HG02642 (cell line): ENCODE data around the gene SLC2A10.

Source experiments
- ATAC-seq: cut with Tn5 transposase; IDR thresholded peaks from one replicate; pipeline ENCODE4 v1.9.1; 2021; ENCODE audit warnings: mild to moderate bottlenecking; ENCODE audit not compliant: unreplicated experiment, poor library complexity

Gene SLC2A10

DNA sequence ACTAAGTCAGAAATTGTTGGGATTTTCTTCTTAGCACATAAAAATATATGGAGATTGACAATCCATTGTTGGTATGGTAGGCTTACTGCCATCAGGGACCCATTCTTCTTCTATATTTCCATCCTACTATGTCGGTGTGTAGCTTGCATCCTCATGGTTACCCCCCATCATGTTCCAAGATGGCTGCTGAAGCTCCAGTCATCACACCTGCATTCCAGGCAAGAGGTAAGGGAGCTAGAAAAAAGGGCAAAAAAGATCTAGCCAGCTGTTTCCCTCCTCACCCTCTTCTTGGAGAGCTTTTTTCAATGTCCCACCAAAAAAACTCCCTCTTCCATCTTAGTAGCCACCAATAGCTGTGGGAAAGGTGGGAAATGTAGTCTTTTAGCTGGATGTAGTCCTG, 13.6 kb downstream of the SLC2A10 start:
- ATAC-seq: no peak

DNA sequence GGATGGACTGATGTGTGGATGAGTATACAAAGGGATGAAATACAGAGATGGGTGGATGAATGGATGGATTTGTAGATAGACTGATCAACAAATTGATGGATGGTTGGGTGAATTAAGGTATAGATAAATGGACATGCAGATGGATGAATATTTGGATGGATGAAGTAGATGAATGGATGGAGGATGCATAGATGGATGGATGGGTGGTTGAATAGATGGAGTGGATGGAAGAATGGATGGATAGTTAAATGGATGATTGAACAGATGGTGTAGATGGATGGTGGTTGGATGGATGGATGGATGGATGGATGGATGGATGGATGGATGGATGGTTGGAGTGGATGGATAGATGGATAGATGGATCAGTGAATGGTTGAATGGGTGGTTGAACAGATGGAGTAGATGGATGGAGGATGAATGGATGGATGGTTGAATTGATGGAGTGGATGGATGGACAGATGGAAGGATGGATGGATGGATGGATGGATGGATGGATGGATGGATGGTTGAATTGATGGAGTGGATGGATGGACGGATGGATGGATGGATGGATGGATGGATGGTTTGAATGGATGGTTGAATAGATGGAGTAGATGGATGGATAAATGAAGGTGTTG, 15.0 kb downstream of the SLC2A10 start:
- no peak for ATAC-seq

DNA sequence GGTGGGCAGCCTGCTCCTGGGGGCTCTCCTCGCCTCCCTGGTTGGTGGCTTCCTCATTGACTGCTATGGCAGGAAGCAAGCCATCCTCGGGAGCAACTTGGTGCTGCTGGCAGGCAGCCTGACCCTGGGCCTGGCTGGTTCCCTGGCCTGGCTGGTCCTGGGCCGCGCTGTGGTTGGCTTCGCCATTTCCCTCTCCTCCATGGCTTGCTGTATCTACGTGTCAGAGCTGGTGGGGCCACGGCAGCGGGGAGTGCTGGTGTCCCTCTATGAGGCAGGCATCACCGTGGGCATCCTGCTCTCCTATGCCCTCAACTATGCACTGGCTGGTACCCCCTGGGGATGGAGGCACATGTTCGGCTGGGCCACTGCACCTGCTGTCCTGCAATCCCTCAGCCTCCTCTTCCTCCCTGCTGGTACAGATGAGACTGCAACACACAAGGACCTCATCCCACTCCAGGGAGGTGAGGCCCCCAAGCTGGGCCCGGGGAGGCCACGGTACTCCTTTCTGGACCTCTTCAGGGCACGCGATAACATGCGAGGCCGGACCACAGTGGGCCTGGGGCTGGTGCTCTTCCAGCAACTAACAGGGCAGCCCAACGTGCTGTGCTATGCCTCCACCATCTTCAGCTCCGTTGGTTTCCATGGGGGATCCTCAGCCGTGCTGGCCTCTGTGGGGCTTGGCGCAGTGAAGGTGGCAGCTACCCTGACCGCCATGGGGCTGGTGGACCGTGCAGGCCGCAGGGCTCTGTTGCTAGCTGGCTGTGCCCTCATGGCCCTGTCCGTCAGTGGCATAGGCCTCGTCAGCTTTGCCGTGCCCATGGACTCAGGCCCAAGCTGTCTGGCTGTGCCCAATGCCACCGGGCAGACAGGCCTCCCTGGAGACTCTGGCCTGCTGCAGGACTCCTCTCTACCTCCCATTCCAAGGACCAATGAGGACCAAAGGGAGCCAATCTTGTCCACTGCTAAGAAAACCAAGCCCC, 16.0 kb downstream of the SLC2A10 start:
- no peak for ATAC-seq

DNA sequence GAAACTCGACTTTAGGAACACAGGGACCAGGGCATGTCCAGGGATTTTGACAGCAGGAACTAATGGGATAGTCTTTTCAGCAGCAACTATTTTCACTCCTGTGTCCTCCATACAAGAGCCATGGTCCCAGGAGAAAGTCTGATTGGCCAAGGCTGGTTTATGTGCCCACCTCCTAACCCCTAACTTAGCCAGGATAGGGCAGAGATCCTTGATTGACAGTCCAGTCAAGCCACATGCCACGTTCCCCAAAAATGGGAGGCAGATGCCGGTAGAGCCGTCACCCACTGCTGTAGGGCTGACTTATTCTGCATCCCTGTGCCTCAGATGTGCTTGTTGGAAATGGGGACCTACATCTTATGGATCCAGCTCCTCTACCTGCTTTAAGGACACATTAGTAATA, 22.3 kb downstream of the SLC2A10 start:
- ATAC-seq: no peak

DNA sequence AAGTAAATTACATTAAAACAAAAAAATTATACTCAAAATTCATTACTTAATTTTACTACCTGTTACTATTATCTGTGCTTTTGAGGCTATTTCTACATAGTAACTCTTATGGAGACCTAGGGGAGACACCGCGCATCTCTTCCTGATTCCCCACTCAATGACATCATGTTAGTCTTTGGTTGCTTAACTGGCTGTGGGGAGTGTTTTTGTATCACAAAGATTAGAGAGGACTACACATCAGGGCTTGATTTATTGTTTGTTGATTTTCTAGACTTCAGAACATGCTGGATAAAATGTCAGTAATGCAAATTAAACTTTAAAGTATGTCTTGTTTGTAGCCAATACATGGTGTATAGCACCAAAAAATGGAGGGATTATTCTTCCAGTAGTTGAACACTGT, 26.0 kb downstream of the SLC2A10 start:
- ATAC-seq: no peak

DNA sequence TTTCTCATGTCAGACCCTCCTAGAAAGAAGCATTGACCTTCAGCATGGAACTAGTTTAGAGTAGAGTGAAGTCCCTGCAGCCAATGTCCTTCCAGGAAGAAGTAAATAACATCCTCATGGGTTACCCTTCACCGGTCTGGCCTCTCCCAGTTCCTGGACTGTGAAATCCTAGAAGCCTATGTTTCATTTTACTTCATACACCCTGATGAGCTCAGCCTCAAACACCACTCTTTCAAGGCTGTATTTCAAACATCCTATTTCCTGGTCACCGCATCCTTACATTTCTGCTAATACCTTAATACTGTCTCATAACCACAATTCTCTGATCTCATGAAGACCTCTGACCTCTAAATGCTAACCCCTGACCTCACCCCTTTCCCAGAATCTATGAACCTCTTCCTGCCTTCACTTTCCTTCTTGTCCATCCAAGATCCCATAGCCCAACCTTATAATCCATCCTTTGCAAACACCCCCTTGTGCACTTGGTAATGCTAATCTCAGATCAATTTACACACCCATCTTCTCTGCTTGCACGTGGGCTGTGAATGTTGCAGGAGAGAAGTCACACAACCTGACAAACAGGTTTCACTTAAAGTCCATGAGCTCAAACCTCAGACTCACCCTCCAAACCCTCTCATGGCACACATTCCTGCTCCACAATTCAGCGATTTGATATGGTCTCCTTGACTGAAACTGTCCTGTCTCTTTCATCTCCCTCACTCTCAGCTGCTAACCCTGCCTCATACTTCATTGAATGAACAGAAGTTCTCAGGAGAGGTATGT, 30.2 kb downstream of the SLC2A10 start:
- no peak for ATAC-seq

DNA sequence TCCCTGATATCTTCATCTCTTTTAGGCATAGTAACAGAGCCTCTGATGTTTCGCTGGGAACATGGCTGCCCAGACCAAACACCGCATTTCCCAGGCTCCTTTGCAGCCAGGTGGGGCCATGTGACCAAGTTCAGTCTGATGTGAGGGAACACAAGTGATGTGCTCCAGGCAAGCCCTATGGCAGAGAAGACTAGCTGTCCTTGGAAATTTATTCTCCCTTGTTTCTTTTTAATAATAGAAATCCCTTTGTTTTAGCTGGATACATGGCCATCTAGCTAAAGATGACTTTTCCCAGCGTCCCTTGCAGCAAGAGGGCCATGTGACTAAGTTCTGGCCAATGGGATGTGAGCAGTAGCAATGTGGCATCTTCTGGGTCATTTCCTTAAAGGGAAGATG, 30.8 kb downstream of the SLC2A10 start:
- ATAC-seq: no peak

DNA sequence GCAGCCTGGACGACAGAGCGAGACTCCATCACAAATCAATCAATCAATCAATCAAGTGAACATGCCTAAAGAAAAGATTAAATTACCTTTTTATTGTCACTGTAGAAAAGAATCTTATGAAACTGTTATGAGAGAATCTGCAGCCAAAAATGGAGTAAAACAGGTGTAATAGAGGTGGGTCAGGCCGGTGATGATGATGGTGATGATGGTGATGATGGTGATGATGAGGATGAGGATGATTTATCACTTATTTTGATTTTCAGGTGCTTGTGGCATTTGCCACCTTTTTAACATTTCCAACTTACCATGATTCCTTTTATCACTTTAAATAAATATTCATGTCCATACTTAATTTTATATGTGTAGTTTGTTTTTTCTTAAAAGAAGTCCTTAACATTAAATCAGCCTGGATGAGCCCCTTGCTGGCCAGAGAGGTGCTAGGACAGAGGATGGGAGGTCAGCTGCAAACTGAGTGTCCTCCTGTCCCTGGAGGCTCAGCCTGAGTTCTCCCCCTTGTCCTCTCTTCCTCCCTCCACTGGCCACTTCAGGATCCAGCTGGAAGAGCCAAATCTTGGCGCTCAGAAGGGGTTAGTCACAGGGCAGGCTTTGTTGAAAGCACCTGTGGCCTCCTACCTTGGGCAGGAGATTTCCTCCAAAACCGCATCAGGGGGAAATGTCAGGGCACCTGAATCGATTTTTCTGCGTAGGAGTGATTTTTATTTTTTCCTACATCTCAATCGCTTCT, 32.6 kb downstream of the SLC2A10 start:
- ATAC-seq: no peak

DNA sequence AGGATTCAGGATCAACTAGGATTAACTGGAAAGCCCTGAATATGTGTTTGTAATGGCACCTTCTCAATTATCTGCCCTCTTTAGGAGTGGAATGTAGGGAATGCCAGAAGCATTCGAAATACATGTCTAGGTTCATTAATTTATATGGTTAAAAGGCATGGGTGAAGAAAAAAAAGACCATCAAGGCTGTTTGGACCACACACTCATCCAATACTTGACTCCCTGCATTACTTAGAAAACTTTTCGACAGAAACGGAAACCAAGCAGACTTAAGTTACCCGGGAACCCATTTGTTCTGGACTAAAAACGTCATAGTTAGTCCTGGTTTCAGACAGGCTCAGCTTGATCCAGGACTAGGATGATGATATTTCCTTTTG, 33.2 kb downstream of the SLC2A10 start:
- no peak for ATAC-seq

DNA sequence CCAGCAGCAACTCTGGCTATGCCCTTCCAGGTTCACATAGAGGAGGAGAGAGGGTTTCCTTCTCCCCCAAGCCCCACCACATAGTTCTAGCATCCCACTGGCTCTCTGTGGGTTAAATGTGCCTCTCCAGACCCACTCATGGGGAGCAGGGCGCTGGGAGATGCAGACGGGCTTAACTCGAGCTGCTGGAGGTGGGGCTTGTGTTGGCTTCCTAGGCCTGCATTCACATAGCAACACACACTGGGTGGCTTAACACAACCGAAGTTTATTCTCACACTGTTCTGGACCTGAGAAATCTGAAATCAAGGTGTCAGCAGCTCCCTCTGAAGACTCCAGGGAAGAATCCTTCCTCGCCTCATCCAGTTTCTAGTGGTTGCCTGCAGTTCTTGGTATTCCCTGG, 33.6 kb downstream of the SLC2A10 start:
- no peak for ATAC-seq

DNA sequence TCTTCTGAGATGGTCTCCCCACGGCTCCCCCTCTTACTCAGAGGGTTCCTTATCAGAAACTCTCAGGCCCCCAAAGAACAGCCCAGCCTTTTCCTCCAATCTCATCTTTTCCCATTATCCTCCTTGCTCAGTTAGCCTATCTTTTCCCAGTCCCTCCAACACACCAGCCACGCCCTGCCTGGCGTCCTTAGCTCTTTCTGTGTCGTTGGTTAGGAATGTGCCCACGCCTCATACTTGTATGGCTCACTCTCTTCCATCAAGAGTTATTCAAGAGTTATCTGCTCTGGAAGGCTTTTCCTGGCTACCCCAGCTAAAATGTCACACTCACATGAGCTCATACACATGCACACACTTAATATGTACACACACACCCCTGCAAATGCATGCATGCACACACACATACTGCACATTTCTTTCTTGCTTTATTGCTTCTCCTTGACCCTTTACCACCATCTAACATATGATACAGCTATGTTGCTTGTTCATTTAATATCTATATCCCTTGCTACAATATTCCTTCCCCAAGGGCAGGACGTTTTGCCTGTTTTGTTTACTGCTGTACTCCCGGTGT, 37.6 kb downstream of the SLC2A10 start:
- no peak for ATAC-seq

DNA sequence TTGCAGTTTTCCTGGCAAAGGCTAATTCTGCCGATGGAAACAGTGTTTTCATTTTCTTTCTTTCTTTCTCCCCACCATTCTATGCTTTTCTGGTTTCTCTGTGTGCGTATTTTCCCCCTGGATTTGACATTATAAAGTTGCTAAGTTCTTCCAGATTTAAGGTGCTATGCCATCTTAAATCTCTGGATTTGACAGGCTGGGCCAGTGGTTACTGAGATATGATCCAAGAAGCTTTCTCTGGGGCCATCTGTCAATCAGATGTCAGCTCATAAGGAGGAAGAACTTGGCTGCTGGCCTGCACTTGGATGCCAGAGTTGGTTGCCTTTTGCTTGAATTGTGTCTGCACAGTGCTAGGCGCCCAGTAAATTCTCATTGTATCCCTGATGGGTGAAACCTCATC, 39.7 kb downstream of the SLC2A10 start:
- ATAC-seq: no peak

DNA sequence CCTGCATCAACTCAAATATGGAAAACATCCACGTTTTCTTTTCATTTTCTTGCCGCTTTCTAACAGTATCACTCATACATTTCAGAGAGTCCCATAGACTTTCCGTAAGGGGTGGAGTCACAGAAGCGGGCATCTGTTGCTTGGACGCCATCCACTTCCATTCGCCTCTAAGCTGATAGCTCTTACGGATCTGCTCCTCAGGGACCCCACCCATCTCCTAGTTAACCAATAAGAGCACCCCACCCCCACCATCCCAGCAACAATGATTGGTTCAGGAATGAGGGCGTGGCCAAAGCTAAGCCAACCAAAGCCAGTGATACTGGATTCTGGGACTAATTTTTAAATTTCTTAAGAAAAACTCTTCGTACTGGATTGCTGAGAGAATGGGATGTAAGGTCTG, 42.4 kb downstream of the SLC2A10 start:
- no peak for ATAC-seq

DNA sequence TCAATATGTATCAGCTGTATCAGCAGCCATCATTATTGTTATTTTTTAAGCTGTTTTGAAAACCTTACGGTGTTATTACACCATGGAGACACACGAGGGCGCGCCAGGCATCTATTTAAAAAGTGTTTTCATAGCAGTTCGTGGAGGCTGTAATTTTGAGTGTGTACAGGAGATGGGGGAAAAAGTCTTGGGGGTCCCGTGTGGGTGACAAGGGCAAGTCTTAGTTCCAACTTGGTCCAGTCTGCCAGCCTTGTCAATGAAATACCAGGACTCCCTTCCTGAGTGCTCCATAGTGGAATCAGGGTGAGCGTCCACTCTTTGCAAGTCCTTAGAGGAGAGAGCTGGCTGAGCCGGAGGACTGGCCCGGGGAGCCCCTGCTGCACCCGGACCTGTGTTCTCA, 43.3 kb downstream of the SLC2A10 start:
- no peak for ATAC-seq

DNA sequence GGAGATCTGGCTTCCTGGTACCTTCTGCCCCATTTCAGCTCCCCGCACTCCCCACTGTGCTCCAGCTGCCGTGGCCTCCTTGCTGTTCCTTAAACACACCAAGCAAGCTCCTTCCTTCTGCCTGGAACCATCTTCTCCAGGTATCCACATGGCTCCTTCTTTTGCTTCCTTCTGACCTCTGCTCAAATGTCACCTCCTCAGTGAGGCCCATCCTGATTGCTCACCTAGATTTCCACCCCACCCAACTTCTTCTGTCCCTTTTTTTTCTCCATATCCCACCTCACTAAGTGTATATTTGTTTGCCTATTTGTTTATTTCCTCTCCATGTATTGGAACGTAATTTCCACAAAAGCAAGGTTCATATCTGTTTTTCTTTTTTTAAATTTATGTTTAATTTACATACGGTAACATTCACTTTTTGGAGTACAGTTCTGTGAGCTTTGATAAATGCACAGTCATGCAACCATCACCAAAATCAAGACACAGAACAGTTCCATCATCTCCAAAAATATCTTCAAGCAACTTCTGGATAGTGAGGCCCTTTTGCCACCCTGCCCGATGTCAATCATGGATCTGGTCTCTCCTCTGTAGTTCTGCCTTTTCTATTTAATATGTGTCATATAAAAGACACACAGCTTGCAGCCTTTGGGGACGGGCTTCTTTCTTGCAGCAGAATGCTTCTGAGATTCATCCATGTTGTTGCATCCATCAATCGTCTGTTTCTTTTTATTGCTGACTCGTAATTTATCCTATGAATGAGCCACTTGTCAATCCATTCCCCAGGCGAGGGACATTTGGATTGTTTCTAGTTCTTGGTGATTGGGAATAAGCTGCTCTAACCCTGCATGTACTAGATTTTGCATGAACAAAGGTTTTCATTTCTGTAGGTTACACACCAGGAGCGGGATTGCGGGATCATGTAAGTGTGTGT, 46.3 kb downstream of the SLC2A10 start:
- no peak for ATAC-seq

DNA sequence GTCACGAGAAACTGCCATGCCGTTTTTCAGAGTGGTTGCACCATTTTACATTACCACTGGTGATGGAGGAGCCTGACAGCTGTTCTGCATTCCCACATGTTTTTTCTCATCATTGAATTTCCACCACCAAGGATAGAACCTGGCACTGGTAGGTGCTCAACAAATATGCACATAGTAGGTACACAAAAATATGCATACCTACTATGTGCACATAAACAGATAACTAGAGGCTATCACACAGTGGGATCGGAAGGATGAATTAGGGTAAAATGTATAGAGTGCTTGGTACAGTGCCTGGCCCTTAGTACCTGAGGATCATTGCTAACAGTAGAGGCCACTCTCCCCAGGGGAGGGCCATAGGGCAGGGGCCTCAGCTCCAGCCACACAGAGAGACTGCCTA, 47.0 kb downstream of the SLC2A10 start:
- no peak for ATAC-seq

DNA sequence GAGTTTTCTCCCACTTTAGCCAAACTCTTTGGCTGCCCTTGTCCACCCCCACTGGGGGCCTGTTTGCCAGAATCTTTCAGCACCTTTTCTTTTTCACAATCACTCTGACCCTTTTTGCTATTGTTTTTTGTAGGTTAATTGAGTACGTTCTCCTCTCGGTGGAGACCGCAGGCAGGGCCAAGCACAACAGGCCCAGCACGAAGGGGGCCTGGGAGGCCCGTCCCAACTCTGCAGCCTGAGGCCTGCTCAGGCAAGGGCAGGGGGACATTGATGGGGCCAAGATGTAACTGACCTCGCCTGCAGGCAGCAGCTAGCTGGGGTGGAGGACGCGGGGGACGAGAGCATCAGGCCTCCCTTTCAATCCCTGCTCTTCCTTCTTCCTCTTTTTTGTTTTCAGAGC, 47.7 kb downstream of the SLC2A10 start:
- ATAC-seq: no peak

DNA sequence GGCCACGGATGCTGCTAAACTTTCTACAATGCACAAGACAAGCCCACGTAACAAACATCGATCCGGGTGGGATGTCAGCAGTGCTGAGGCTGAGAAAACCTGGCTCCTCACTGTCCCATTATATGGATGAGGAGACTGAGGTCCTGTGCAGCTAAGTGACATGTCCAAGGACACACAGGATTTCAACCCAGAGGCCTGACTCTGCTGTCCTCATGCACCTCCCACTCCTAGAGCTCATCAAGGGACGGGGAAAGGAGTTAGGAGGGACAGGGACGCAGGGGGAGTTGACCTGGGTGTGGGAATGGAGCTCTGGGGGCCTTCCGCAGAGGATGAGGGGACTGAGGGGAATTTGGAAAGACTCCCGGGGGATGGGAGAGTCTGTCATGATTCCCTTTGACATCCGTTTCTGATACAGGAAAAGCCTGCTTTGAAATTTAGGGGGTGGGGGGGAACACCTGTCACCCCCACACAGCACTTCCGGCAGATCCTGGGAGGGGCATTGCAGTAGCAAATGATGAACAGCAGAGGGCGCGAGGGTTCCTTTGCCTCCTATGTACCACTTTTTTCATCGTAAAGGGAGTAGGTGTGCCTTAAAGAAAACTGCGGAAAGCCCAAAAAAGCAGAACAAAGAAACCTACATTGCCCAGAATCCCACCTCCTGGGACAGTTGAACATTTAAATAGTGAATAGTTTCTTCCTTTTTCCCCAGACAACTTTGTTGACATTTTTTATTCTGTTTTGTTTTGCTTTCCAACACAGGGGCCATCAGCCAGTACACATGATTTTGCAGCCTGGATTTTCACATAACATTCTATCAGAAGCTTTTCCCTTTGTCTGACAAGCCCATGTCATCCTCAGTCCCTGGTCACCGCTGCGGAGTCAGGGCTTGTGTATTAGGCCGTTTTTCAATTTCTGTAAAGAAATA, 48.6 kb downstream of the SLC2A10 start:
- no peak for ATAC-seq
